NCI-H2081 treated with DMSO at 0.1 percent for 48 hours (cell line): ENCODE measurements around the gene TAF3.

ENCODE experiments used
- DNase-seq: peaks from one replicate; lab custom pipeline; 2025; lab: John Stamatoyannopoulos, UW

Gene TAF3

GRCh38 chr10:8035006-8035640 lies 216.8 kb downstream of the TAF3 start:
- DNase-seq: no peak

GRCh38 chr10:8035641-8036470 lies 217.6 kb downstream of the TAF3 start:
- DNase-seq: no peak

- no peak for DNase-seq
Measured at GRCh38 chr10:8036506-8037198, 218.3 kb downstream of the TAF3 start.

GRCh38 chr10:8037199-8037801 lies 219.0 kb downstream of the TAF3 start:
- DNase-seq: no peak

- no peak for DNase-seq
Measured at GRCh38 chr10:8037941-8038894, 219.9 kb downstream of the TAF3 start.

GRCh38 chr10:8039321-8039881 lies 221.1 kb downstream of the TAF3 start:
- no peak for DNase-seq

GRCh38 chr10:8040651-8041050 lies 222.3 kb downstream of the TAF3 start:
- no peak for DNase-seq

GRCh38 chr10:8041284-8041991 lies 223.1 kb downstream of the TAF3 start:
- DNase-seq: no peak

GRCh38 chr10:8041992-8042720 lies 223.9 kb downstream of the TAF3 start:
- no peak for DNase-seq

- DNase-seq: no peak
Measured at GRCh38 chr10:8042721-8043568, 224.6 kb downstream of the TAF3 start.

- DNase-seq: no peak
Measured at GRCh38 chr10:8043569-8044306, 225.4 kb downstream of the TAF3 start.

- no peak for DNase-seq
Measured at GRCh38 chr10:8044331-8044907, 226.1 kb downstream of the TAF3 start.

GRCh38 chr10:8044908-8045725 lies 226.8 kb downstream of the TAF3 start:
- no peak for DNase-seq

GRCh38 chr10:8045726-8046494 lies 227.6 kb downstream of the TAF3 start:
- DNase-seq: no peak

- DNase-seq: no peak
Measured at GRCh38 chr10:8047452-8048280, 229.4 kb downstream of the TAF3 start.
